Lower lobe of right lung (tissue), 2 donors: ENCODE results near the gene MSMO1. TPM values are rescaled to one million over a fixed set of nuclear protein-coding genes. Genes with fewer than 3 reads are reported as not detected.
"Not testable (repeated sequence)": the region's sequence is repeated elsewhere in the genome, so short reads cannot be mapped to it uniquely, and the experiment has no call there.

ENCODE experiments used
- ATAC-seq, 2 donors: fragments of 200-7000 bp; cut with Tn5 transposase; one replicate each; pipeline ENCODE4 v1.9.1; 2020 to 2022; ENCODE audit warnings: mild to moderate bottlenecking in 2 of 2, moderate library complexity in 2 of 2
- DNase-seq: peaks from one replicate; pipeline ENCODE4 v3.0.0-alpha.2; 2020
- H3K27ac ChIP-seq: fragments of 200-600 bp; one replicate; pipeline ENCODE4 v1.8.0; 2022
- H3K27me3 ChIP-seq: fragments of 200-600 bp; one replicate; pipeline ENCODE4 v1.8.0; 2022; ENCODE audit warnings: low read depth
- H3K36me3 ChIP-seq: fragments of 200-600 bp; one replicate; pipeline ENCODE4 v1.8.0; 2022; ENCODE audit warnings: mild to moderate bottlenecking
- H3K4me1 ChIP-seq: fragments of 200-600 bp; one replicate; pipeline ENCODE4 v1.8.0; 2022
- H3K4me3 ChIP-seq: fragments of 200-600 bp; one replicate; pipeline ENCODE4 v1.8.0; 2022; ENCODE audit warnings: mild to moderate bottlenecking
- H3K9me3 ChIP-seq: fragments of 200-600 bp; one replicate; pipeline ENCODE4 v1.8.0; 2022
- CTCF ChIP-seq: fragments of 200-600 bp; IDR thresholded peaks from one replicate; pipeline ENCODE4 v1.8.0; 2022; ENCODE audit warnings: antibody characterized with exemption, mild to moderate bottlenecking
- intact Hi-C: fragments of 100-400 bp; cut with DNase I; formaldehyde crosslinking; loops from one replicate; pipeline ENCODE4 v1.11.0; 2022
- long read RNA-seq: library from polyadenylated mRNA; unstranded; transcript quantifications from one replicate; pipeline ENCODE4 v2.0.0, GENCODE V29; 2021
- total RNA-seq: library from RNA; stranded (reverse); fragmentation: NEBNext Ultra II Directional; extraction: Animal tissue kit (Norgen Biotek cat#: 25700); gene quantifications from one replicate; pipeline ENCODE4 v1.2.1, GENCODE V29; 2021
- donor health status: DM: no; HTN: yes; CAD: no; lungs with severe emphysema.

MSMO1 gene
- total RNA-seq = 138 TPM
- long read RNA-seq, transcript MSMO1-202 (5 exons, 1,789 nt) = minor isoform, 16 of 434 reads
- long read RNA-seq, transcript MSMO1-201 (6 exons, 2,269 nt) = major isoform, 392 of 434 reads
- long read RNA-seq, partial matches to known transcripts = 4 of 434 reads
- long read RNA-seq, other reads (novel, unspliced or antisense) = 18 of 434 reads

- Histone ChIP-seq H3K9me3 (no peaks in the 10 kb centered on the region), H3K36me3 (no peaks in the 10 kb centered on the region), H3K27ac (peak within 1 kb of the TSS; percentile 85), H3K4me1 (peaks cover 29% of the 10 kb centered on the region), H3K4me3 (peak within 1 kb of the TSS; percentile 84), H3K27me3 (no peaks in the 10 kb centered on the region)
- no peak for TF ChIP-seq CTCF
- DNase-seq = peak; percentile 100
- peak; percentile 97 to 99 for ATAC-seq
- intact Hi-C loops = no loop called here
Measured at GRCh38 chr4:165327211-165328100, at the start of gene MSMO1. Gene MSMO1 (plus strand): TSS chr4:165327669. CDS start chr4:165333371, 5,702 bp downstream.

DNA sequence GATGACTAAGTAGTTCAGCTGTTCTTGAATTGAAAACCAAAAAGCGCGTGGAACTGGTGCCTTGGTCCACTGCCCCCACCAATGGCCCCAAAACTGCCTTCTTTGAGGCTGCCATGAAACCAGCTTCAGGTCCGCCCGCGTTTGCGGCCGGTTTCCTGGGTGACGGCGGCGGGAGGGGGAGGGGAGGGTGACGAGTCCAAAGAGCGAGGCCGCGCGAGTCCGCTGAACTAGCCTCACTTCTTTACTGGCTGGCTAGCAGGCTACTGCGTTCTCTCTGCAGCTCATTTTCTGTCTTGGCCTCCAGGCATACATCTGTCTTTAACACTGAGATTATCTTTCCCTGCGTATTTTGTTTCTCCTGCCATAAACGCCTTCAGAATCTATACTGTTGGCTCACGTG lies 47.9 kb upstream of the MSMO1 start:
- H3K27ac ChIP-seq, ATAC-seq, H3K36me3 ChIP-seq, H3K4me3 ChIP-seq, H3K4me1 ChIP-seq, DNase-seq, H3K27me3 ChIP-seq, intact Hi-C loops, H3K9me3 ChIP-seq: not testable (repeated sequence)

- peaks cover 13% of the 10 kb centered on the region for H3K4me1 ChIP-seq
- H3K9me3 ChIP-seq, H3K27ac ChIP-seq, intact Hi-C loops, H3K27me3 ChIP-seq, H3K4me3 ChIP-seq, ATAC-seq, DNase-seq, H3K36me3 ChIP-seq: not testable (repeated sequence)
Measured at GRCh38 chr4:165284697-165285096, 42.8 kb upstream of the MSMO1 start.

GRCh38 chr4:165286619-165287340 lies 40.7 kb upstream of the MSMO1 start:
- ATAC-seq, intact Hi-C loops, H3K4me3 ChIP-seq, H3K27me3 ChIP-seq, DNase-seq, H3K27ac ChIP-seq, H3K36me3 ChIP-seq, H3K9me3 ChIP-seq: not testable (repeated sequence)
- peaks cover 13% of the 10 kb centered on the region for H3K4me1 ChIP-seq

- Histone ChIP-seq H3K27me3 (no peaks in the 10 kb centered on the region), H3K9me3 (no peaks in the 10 kb centered on the region), H3K27ac (no peak overlapping the region), H3K4me3 (no peak overlapping the region), H3K4me1 (peaks cover 13% of the 10 kb centered on the region), H3K36me3 (no peaks in the 10 kb centered on the region)
- intact Hi-C loops = no loop called here
- TF ChIP-seq CTCF = no peak
- no peak for ATAC-seq
- no peak for DNase-seq
Measured at GRCh38 chr4:165288226-165288625, 39.2 kb upstream of the MSMO1 start.

GRCh38 chr4:165288639-165289422 lies 38.6 kb upstream of the MSMO1 start:
- no peak for DNase-seq
- peak; percentile 62 to 85 for ATAC-seq
- H3K4me3 ChIP-seq = no peak overlapping the region
- H3K4me1 ChIP-seq = peaks cover 13% of the 10 kb centered on the region
- no peak for TF ChIP-seq CTCF
- no peaks in the 10 kb centered on the region for H3K27me3 ChIP-seq
- intact Hi-C loops = no loop called here
- H3K27ac ChIP-seq = no peak overlapping the region
- H3K9me3 ChIP-seq = no peaks in the 10 kb centered on the region
- H3K36me3 ChIP-seq = no peaks in the 10 kb centered on the region
